Skeletal muscle satellite cell (primary cell): ENCODE results near the gene MMP25. TPM values are rescaled to one million over a fixed set of nuclear protein-coding genes. Genes with fewer than 3 reads are reported as not detected.

Experiments
- H3K27me3 ChIP-seq: 2 replicates; pipeline ENCODE4 v1.7.0; 2013; ENCODE audit warnings: low read length; ENCODE audit not compliant: control insufficient read depth, insufficient read depth
- H3K36me3 ChIP-seq: 2 replicates; pipeline ENCODE4 v1.7.0; 2013; ENCODE audit warnings: mild to moderate bottlenecking, control low read depth, low read length; ENCODE audit not compliant: insufficient read depth
- H3K4me1 ChIP-seq: 2 replicates; pipeline ENCODE4 v1.7.0; 2013; ENCODE audit warnings: low read length; ENCODE audit not compliant: control insufficient read depth, insufficient read depth
- H3K4me2 ChIP-seq: 2 replicates; pipeline ENCODE4 v1.7.0; 2013; ENCODE audit warnings: mild to moderate bottlenecking, low read length
- H3K4me3 ChIP-seq: 2 replicates; pipeline ENCODE4 v1.7.0; 2013; ENCODE audit warnings: low read length
- H3K9ac ChIP-seq: 2 replicates; pipeline ENCODE4 v1.7.0; 2013; ENCODE audit warnings: mild to moderate bottlenecking, low read depth, low read length, moderate library complexity
- H3K9me3 ChIP-seq: replicated peaks from 2 replicates; pipeline ENCODE4 v1.7.0; 2013; ENCODE audit warnings: mild to moderate bottlenecking, control low read depth, low read length
- total RNA-seq: library from RNA; depleted of rRNA; stranded (reverse); fragments of >200 nt; gene quantifications from 2 replicates; pipeline ENCODE4 v1.2.3, GENCODE V29; 2012; rRNA removed

The MMP25 gene
- under 0.01 TPM in 2 replicates for total RNA-seq

- H3K4me1 ChIP-seq: peaks cover 13% of the 10 kb centered on the region
- peak within 1 kb of the TSS; percentile 38 for H3K9ac ChIP-seq
- H3K36me3 ChIP-seq: no peaks in the 10 kb centered on the region
- no peaks in the 10 kb centered on the region for H3K9me3 ChIP-seq
- H3K27me3 ChIP-seq: peaks cover 64% of the 10 kb centered on the region
- peak within 1 kb of the TSS; percentile 66 for H3K4me3 ChIP-seq
- peak within 1 kb of the TSS; percentile 88 for H3K4me2 ChIP-seq
Observed at GRCh38 chr16:3045758-3046640, at the start of gene MMP25. MMP25 (plus strand) TSS chr16:3046561; CDS start chr16:3046918, 357 bp downstream.

GRCh38 chr16:2999929-3000328 is 46.4 kb upstream of the MMP25 start:
- no peak overlapping the region for H3K4me3 ChIP-seq
- no peaks in the 10 kb centered on the region for H3K36me3 ChIP-seq
- peaks cover 14% of the 10 kb centered on the region for H3K27me3 ChIP-seq
- no peaks in the 10 kb centered on the region for H3K4me1 ChIP-seq
- no peak overlapping the region for H3K4me2 ChIP-seq
- no peaks in the 10 kb centered on the region for H3K9me3 ChIP-seq
- no peak overlapping the region for H3K9ac ChIP-seq

- H3K36me3 ChIP-seq: no peaks in the 10 kb centered on the region
- no peaks in the 10 kb centered on the region for H3K9me3 ChIP-seq
- H3K4me2 ChIP-seq: no peak overlapping the region
- H3K4me1 ChIP-seq: no peaks in the 10 kb centered on the region
- H3K4me3 ChIP-seq: no peak overlapping the region
- H3K27me3 ChIP-seq: peaks cover 14% of the 10 kb centered on the region
- no peak overlapping the region for H3K9ac ChIP-seq
Observed at GRCh38 chr16:3000540-3000939, 45.8 kb upstream of the MMP25 start.

GRCh38 chr16:3001316-3001715 is 45.0 kb upstream of the MMP25 start:
- H3K27me3 ChIP-seq: peaks cover 14% of the 10 kb centered on the region
- H3K9me3 ChIP-seq: no peaks in the 10 kb centered on the region
- H3K36me3 ChIP-seq: no peaks in the 10 kb centered on the region
- H3K9ac ChIP-seq: no peak overlapping the region
- H3K4me1 ChIP-seq: no peaks in the 10 kb centered on the region
- no peak overlapping the region for H3K4me3 ChIP-seq
- no peak overlapping the region for H3K4me2 ChIP-seq

GRCh38 chr16:3003582-3004270 is 42.6 kb upstream of the MMP25 start:
- Histone ChIP-seq H3K4me1 (no peaks in the 10 kb centered on the region), H3K36me3 (no peaks in the 10 kb centered on the region), H3K4me3 (peak overlapping the region; percentile 55), H3K27me3 (peaks cover 24% of the 10 kb centered on the region), H3K9me3 (no peaks in the 10 kb centered on the region), H3K4me2 (peak overlapping the region; percentile 77), H3K9ac (no peak overlapping the region)

GRCh38 chr16:3004319-3004718 is 42.0 kb upstream of the MMP25 start:
- H3K9ac ChIP-seq: no peak overlapping the region
- peak overlapping the region; percentile 77 for H3K4me2 ChIP-seq
- H3K36me3 ChIP-seq: no peaks in the 10 kb centered on the region
- no peaks in the 10 kb centered on the region for H3K9me3 ChIP-seq
- H3K27me3 ChIP-seq: peaks cover 23% of the 10 kb centered on the region
- no peaks in the 10 kb centered on the region for H3K4me1 ChIP-seq
- peak overlapping the region; percentile 55 for H3K4me3 ChIP-seq

GRCh38 chr16:3004781-3005284 is 41.5 kb upstream of the MMP25 start:
- Histone ChIP-seq H3K4me2 (peak overlapping the region; percentile 59), H3K4me3 (no peak overlapping the region), H3K27me3 (peaks cover 20% of the 10 kb centered on the region), H3K4me1 (no peaks in the 10 kb centered on the region), H3K9me3 (no peaks in the 10 kb centered on the region), H3K36me3 (no peaks in the 10 kb centered on the region), H3K9ac (no peak overlapping the region)

GRCh38 chr16:3007059-3007956 is 39.1 kb upstream of the MMP25 start:
- H3K9ac ChIP-seq: no peak overlapping the region
- H3K36me3 ChIP-seq: no peaks in the 10 kb centered on the region
- H3K4me3 ChIP-seq: no peak overlapping the region
- peaks cover 28% of the 10 kb centered on the region for H3K27me3 ChIP-seq
- H3K4me1 ChIP-seq: no peaks in the 10 kb centered on the region
- H3K9me3 ChIP-seq: no peaks in the 10 kb centered on the region
- H3K4me2 ChIP-seq: no peak overlapping the region

- H3K4me1 ChIP-seq: no peaks in the 10 kb centered on the region
- H3K9me3 ChIP-seq: no peaks in the 10 kb centered on the region
- H3K4me3 ChIP-seq: no peak overlapping the region
- no peaks in the 10 kb centered on the region for H3K36me3 ChIP-seq
- no peak overlapping the region for H3K4me2 ChIP-seq
- no peak overlapping the region for H3K9ac ChIP-seq
- peaks cover 36% of the 10 kb centered on the region for H3K27me3 ChIP-seq
Observed at GRCh38 chr16:3007957-3008689, 38.2 kb upstream of the MMP25 start.

- Histone ChIP-seq H3K9ac (no peak overlapping the region), H3K4me3 (no peak overlapping the region), H3K36me3 (no peaks in the 10 kb centered on the region), H3K9me3 (no peaks in the 10 kb centered on the region), H3K4me2 (no peak overlapping the region), H3K27me3 (peaks cover 40% of the 10 kb centered on the region), H3K4me1 (no peaks in the 10 kb centered on the region)
Observed at GRCh38 chr16:3008690-3009037, 37.7 kb upstream of the MMP25 start.
